GM21360 (cell line): ENCODE measurements around the gene RYR3.

Experiments used
- ATAC-seq: cut with Tn5 transposase; IDR thresholded peaks from one replicate; pipeline ENCODE4 v1.9.1; 2021; ENCODE audit warnings: mild to moderate bottlenecking, moderate library complexity; ENCODE audit not compliant: unreplicated experiment

RYR3 gene

GRCh38 chr15:33310481-33311311, at the start of gene RYR3:
TSS of gene RYR3 (plus strand) at chr15:33310967. CDS start at chr15:33311046, 79 bp downstream.
- no peak for ATAC-seq

- ATAC-seq: no peak
Measured at GRCh38 chr15:33262306-33262705, 48.5 kb upstream of the RYR3 start.

- no peak for ATAC-seq
Measured at GRCh38 chr15:33277689-33278088, 33.1 kb upstream of the RYR3 start.

DNA sequence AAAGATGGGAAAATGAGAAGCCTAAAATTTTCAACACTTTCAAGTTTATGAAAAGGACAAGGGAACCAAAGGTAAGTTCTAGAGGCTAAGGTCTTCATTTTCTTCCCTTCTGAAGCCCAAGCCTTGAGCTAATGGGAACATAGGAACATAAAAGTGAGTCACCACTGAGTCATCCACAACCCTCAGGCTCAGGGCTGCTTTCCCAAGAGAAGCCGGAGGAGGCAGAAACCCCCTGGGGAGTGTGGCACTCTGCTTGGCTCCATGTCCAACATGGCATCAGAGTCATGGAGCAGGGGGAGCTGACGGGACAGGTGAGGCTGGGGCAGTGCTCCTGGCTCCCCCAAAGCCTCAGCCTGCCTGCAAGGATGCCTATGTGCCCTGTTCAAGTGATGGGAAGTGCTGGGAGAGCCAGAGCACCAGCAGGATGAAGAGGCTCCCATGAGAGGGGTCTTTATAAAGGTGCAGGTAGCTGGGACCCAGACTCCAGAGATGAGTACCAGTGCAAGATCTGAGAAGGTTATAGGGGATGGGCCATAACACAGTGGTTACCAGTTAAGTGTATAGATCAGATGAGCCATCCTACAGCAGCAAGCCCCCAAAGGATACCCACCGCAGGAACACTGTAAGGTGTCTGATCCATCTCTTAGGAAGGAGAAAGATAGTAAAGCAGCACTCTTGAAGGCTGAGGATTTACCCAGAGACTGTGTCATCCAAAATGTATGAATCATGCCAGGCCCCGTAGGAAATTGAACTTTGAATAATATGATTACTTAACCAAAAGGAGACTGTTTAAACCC, 31.8 kb upstream of the RYR3 start:
- ATAC-seq: no peak

GRCh38 chr15:33279613-33280205, 31.1 kb upstream of the RYR3 start:
- no peak for ATAC-seq

- ATAC-seq: no peak
Measured at GRCh38 chr15:33282226-33283020, 28.3 kb upstream of the RYR3 start.

DNA sequence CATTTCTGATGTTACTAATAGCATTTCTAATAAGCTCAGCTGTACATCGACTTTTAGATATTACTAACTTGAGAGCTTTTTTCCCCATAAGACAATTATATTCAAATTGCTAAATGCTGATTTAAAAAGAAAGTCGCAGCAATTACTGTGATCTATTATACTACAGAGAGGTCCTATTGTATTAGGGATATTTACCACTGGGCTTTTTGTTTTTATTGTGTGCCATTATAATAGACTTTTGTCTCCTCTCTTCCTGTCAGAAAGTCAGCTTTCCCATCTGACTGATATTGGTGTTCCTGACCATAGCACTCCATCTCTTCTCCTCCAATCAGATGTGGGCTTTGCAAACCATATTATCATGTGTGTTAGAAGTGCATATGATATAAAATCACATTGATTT, 27.2 kb upstream of the RYR3 start:
- ATAC-seq: no peak

DNA sequence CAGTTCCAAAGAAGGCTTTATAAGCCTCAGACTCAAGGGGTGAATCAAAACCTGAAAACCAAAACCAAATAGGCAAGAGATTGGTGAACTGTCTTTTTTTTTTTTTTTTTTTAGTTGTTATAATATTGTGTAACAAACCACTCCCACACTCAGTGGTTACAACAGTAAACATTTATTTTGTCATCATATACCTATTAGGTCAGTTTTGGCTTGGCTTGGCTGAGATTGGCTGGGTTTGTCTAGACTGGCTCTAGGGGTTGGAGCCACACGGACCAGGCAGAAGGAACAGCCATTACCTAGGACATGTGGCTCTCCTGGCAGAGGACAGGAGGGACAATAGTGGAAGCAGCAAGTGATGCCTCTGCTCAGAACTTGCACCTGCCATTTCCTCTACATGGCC, 26.4 kb upstream of the RYR3 start:
- ATAC-seq: no peak

DNA sequence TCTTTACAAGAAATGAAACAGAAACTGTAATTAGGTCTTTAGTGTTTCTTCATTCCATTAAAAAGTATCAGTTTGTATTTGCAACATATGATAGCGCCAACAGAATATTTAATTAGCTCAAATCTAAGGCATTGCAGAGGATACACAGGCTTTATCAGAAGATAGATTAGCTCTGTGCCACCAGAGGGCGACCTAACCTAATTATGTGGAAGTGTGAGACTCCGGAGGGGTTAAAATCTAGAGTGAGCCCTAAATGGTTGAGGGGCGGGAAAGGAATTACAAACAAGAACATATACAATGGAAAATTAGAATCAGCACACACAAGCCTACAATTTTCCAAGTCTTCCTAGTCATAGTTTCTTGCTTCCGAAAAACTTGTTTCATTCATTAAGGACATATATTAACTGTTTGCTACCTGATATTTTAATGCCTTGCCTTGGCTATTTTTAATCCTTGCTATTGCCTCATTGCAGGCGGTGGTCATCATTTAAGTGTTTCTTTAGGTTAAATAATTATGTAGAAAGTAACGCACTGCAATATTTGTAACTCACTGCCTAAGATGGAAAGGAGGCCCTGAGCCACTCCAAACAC, 18.0 kb upstream of the RYR3 start:
- ATAC-seq: no peak

DNA sequence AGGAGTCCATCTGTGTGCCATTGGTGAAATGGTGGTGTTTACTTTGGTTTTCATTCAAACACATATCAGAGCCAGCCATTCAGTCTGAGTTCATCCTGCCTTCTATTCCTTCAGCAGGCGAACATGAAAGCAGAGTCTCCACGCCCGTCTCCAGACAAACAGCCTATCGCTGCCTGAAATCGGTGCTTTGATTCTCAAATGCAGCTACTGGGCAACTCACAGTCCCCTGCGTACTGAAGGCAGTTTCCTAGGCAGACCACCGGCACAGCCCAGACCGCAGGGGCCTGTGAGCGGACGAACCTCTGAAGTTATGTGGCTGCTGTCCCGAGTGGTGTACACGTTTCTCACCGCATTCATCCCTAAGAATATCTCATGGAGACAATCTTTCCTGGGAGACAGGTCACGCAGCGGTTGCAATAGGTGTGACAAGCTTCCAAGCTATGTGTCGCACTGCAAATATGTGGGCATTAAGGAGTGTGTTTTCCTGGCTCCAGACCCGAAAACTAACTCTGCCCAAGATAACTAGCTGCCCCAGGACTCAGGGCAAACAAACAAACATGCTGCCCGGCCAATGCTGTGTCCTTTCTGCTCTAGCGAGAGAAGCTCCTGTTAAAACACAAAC, 16.9 kb upstream of the RYR3 start:
- ATAC-seq: no peak

DNA sequence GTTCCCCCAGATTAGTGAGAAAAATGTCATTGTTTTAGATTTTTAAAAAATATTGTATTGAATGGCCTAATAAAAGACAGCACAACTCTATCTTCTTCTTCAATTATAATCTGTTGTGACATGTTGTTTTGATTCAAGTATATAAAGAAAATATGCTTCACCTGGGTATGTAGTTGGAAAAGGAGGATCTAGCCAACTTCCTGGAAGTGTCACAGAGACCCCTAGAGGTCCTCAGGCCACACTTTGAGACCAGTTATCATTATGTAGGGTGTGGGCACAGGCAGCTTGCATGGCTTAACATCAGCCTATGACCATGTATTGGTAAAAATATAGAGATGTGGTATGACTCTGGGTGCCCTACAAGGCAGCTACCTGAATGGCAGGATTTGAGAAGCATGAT, 14.7 kb upstream of the RYR3 start:
- ATAC-seq: no peak

DNA sequence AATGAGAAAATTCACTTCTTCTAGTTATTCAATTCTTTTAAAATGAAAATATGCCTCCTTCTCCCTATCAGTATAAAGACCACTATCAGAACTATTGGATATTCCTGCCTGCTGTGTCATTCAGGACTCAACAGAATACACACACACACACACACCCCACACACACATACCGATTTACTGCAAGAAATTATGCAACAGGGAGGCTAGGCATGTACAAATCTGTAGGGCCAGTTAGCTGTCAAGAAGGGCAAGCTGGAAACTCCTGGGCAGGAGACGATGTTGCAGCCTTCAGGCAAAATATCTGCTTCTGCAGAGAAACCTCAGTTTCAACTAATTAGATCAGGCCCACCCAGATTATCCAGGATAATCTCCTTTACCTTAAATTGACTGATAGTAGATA, 13.9 kb upstream of the RYR3 start:
- ATAC-seq: no peak

DNA sequence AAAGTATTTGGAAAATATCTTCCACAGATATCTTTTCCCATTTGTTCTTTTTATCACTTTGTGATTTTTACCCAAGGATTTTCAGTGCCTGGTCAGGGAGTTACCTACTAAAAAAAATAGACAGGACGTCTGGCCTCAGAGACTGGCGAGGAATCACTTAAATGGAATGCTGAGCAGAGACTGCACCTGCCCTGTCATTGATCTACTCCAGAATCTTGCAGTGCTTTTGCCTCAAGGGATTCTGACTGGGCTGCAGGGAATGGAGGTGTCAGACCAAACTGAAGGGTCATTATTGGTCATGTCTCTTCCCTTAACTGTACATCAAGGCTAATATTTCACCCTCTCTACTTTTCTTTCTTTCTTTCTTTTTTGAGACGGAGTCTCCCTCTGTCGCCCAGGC, 12.1 kb upstream of the RYR3 start:
- ATAC-seq: no peak

- ATAC-seq: no peak
Measured at GRCh38 chr15:33304924-33305323, 5.8 kb upstream of the RYR3 start.

DNA sequence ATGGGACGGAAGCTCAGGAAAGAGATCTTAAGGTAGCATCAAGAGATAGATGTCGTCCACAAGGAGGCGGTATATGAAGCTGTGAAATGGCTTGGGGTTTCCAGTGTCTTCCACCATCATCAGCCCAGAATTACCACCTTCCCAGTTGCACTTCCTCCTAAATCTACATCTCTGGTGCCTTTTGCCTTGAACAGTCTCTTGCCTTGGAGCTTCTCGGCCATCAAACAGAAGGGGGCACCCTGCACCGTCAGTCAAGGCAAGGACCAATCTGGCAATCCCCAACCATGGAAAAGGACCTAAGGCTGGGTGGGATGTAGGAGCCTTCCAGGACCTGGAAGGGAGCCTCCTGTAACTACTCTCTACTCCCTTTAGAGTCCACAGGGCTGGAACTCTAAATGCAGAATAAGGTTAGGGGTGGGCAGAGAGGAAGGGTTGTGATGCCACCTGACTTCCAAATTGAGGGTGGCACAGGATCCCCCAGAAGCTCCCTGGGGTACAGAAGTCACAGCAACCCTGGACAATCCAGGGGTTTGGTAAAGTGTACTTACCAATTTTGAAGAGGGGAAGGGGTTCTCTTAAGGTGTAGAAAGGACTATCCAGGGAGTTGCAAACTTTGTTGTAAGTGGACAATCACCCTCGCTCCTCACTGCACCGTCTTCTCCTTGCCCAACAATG, 1.0 kb upstream of the RYR3 start:
- ATAC-seq: no peak

GRCh38 chr15:33311312-33311971, 675 bp downstream of the RYR3 start:
- no peak for ATAC-seq

- ATAC-seq: no peak
Measured at GRCh38 chr15:33313491-33313890, 2.7 kb downstream of the RYR3 start.

GRCh38 chr15:33314069-33314468, 3.3 kb downstream of the RYR3 start:
- no peak for ATAC-seq

DNA sequence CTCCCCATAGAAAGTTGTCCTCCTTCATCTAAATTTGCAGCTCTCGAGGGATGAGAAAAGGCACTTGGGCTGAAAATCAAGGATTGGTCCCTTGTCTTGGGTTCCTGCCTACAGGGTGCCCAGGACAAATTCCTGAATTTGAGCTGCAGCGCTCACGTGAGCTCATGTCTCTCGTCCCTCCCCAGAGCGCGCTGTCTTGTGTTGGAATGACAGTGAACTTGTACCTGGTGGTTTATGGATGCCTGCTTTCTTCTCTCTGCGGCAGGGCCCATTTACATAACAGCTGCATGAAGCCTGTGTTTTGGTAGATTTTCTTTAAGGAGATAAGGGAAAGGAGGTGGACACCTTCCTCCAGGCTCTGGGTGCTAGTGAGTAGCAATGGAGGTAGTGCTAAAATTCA, 4.3 kb downstream of the RYR3 start:
- ATAC-seq: no peak
